Stimulated activated CD4-positive, alpha-beta T cell treated with anti-CD3 and anti-CD28 coated beads, TNF-alpha, amount 100 ng/mL, for 24 hours (primary cell): Measurements from ENCODE around the gene NPB.

Experiments used
- DNase-seq, 3 experiments: peaks; one replicate each; pipeline ENCODE4 v3.0.0-alpha.2; 2020; ENCODE audit warnings: low read depth in 3 of 3

The NPB gene

GRCh38 chr17:81926451-81927151 is 24.6 kb downstream of the NPB start:
- peak; percentile 28 to 69 (median 44) for DNase-seq

- DNase-seq: no peak
These were observed 25.2 kb downstream of the NPB start for GRCh38 chr17:81927152-81927652.

GRCh38 chr17:81927653-81928543 is 25.9 kb downstream of the NPB start, which contains the start of gene MAFG:
Gene MAFG (minus strand): TSS chr17:81927735. CDS start chr17:81923185, 4,550 bp downstream.
- DNase-seq: peak; percentile 71 to 86 (median 80)

GRCh38 chr17:81928544-81929252 is 26.7 kb downstream of the NPB start:
- DNase-seq: no peak

GRCh38 chr17:81929253-81930141 is 27.5 kb downstream of the NPB start:
- no peak for DNase-seq

GRCh38 chr17:81930142-81931125 is 28.4 kb downstream of the NPB start:
- no peak for DNase-seq

GRCh38 chr17:81931189-81931556 is 29.1 kb downstream of the NPB start:
- DNase-seq: no peak

GRCh38 chr17:81931557-81932332 is 29.7 kb downstream of the NPB start:
- DNase-seq: no peak

GRCh38 chr17:81932333-81932983 is 30.4 kb downstream of the NPB start:
- DNase-seq: no peak

GRCh38 chr17:81933178-81933699 is 31.2 kb downstream of the NPB start:
- no peak for DNase-seq

- DNase-seq: no peak
These were observed 32.2 kb downstream of the NPB start for GRCh38 chr17:81934098-81934757.

- DNase-seq: no peak
These were observed 33.0 kb downstream of the NPB start for GRCh38 chr17:81934850-81935708.

- no peak for DNase-seq
These were observed 33.7 kb downstream of the NPB start for GRCh38 chr17:81935709-81936084.

GRCh38 chr17:81939218-81939617 is 37.2 kb downstream of the NPB start:
- DNase-seq: no peak

GRCh38 chr17:81939881-81940385 is 37.9 kb downstream of the NPB start:
- no peak for DNase-seq
